ENCODE results near the gene NTRK3. TPM values are rescaled to one million over a fixed set of nuclear protein-coding genes. Genes with fewer than 3 reads are reported as not detected.

Gene NTRK3
- total and polyA plus RNA-seq, 2 of the 8 experiments (the other 6 are each of a cell fraction or from before 2014, with no cell fraction given), result 4.5 to 6.8 TPM

DNA sequence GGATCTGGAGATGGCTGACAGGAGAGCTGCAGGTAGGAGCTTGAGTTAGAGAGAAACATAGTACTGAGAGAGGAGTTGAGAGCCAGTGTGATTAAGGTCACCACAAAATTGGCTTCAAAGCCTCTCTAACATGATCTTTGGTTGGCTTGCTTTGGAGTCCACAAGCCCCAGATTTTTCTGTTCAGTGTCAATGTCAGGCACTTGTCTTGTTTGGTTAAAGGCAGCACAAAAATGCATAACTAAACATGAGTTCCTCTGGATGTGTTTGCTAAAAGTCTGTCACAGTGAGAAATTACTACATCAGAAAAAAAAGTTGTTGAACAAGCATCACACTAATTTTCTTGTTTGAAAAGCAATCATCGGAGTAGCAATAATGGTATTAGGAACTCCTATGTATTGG, 440.5 kb downstream of the NTRK3 start:
- Histone ChIP-seq H4K91ac (replicated peaks; ENCODE audit: insufficient read length, low read length) (no peak overlapping the region), H4K20me1 (replicated peaks in 1 of 2; ENCODE audit: control insufficient read depth in 1 of 2, insufficient read depth in 2 of 2, low read length in 2 of 2) (no peaks in the 10 kb centered on the region), H3K18ac (ENCODE audit: extremely low read depth, low read length) (no peak overlapping the region), H3K27me3 (replicated peaks in 1 of 4; ENCODE audit: control insufficient read depth in 3 of 4, extremely low read depth in 1 of 4, insufficient read depth in 3 of 4, low read length in 3 of 4) (no peaks in the 10 kb centered on the region), H3K27ac (ENCODE audit: low read depth, low read length) (no peak overlapping the region), H3K14ac (ENCODE audit: insufficient read length) (no peak overlapping the region), H3K23ac (ENCODE audit: insufficient read length) (no peak overlapping the region), H2BK12ac (ENCODE audit: low read depth, low read length) (no peak overlapping the region), H3K9me3 (ENCODE audit: insufficient read depth in 2 of 2, low read depth in 1 of 2, low read length in 1 of 2) (no peaks in the 10 kb centered on the region), H4K8ac (ENCODE audit: extremely low read depth, insufficient read depth, low read length) (no peak overlapping the region), H2AK5ac (ENCODE audit: low read depth, low read length) (no peak overlapping the region), H3K4me1 (replicated peaks in 1 of 4; ENCODE audit: control insufficient read depth in 3 of 4, insufficient read depth in 4 of 4, low read length in 3 of 4) (no peaks in the 10 kb centered on the region), H3K36me3 (ENCODE audit: control insufficient read depth in 2 of 4, insufficient read depth in 4 of 4, low read length in 3 of 4) (no peaks in the 10 kb centered on the region), H3K4me2 (ENCODE audit: insufficient read depth in 1 of 2, low read depth in 2 of 2, low read length in 2 of 2) (no peak overlapping the region), H3K56ac (replicated peaks; ENCODE audit: insufficient read length, low read depth, low read length) (no peak overlapping the region), H2AFZ (ENCODE audit: low read length) (no peak overlapping the region), H3K4ac (replicated peaks; ENCODE audit: insufficient read length, low read depth, low read length) (no peak overlapping the region), H2BK15ac (ENCODE audit: low read length) (no peak overlapping the region), H3K9ac (replicated peaks in 1 of 4; ENCODE audit: extremely low read depth in 1 of 4, low read depth in 3 of 4, low read length in 3 of 4) (no peak overlapping the region), H3K4me3 (ENCODE audit: extremely low read depth in 1 of 4, insufficient read depth in 2 of 4, low read depth in 3 of 4, low read length in 4 of 4) (no peak overlapping the region), H2BK120ac (replicated peaks; ENCODE audit: low read depth, low read length) (no peak overlapping the region), H4K5ac (ENCODE audit: insufficient read length, low read depth, low read length) (no peak overlapping the region), H2BK5ac (ENCODE audit: low read depth, low read length) (no peak overlapping the region), H3K23me2 (ENCODE audit: low read depth, low read length) (no peaks in the 10 kb centered on the region), H2BK20ac (ENCODE audit: low read length) (no peak overlapping the region), H3K79me1 (ENCODE audit: low read depth, low read length) (no peaks in the 10 kb centered on the region), H3K79me2 (ENCODE audit: control insufficient read depth in 1 of 2, insufficient read depth in 2 of 2, low read length in 2 of 2) (no peaks in the 10 kb centered on the region)
- ChIA-PET CTCF (ENCODE audit: partially characterized antibody) (interaction anchor here (0.6 to 1.2 kb wide), 2 partner anchors 75 to 166 kb away, joined by 3 read pairs; no protein-coding TSS in a partner anchor), POLR2A (ENCODE audit: partially characterized antibody) (no interaction called here)
- no peak for DNase-seq (ENCODE audit: low read depth in 1 of 2, low spot score in 2 of 2)
- WGBS, 2 experiments (ENCODE audit: extremely low coverage in 1 of 2, insufficient coverage in 1 of 2, insufficient read length in 1 of 2, insufficient replicate concordance in 2 of 2, low coverage in 1 of 2, low lambda C conversion rate in 2 of 2, missing lambda C conversion rate in 1 of 2), result 94% methylated on average over 1 of the region's 1 CpG; no CpG with 5 or more reads in 1 of the 2 experiments
- FAIRE-seq, result no peak
- no peak for TF ChIP-seq FOSL1 (IDR thresholded peaks at IDR 0.05; ENCODE audit: insufficient read depth, low read depth, low read length)
- TF ChIP-seq, protein P1, sequence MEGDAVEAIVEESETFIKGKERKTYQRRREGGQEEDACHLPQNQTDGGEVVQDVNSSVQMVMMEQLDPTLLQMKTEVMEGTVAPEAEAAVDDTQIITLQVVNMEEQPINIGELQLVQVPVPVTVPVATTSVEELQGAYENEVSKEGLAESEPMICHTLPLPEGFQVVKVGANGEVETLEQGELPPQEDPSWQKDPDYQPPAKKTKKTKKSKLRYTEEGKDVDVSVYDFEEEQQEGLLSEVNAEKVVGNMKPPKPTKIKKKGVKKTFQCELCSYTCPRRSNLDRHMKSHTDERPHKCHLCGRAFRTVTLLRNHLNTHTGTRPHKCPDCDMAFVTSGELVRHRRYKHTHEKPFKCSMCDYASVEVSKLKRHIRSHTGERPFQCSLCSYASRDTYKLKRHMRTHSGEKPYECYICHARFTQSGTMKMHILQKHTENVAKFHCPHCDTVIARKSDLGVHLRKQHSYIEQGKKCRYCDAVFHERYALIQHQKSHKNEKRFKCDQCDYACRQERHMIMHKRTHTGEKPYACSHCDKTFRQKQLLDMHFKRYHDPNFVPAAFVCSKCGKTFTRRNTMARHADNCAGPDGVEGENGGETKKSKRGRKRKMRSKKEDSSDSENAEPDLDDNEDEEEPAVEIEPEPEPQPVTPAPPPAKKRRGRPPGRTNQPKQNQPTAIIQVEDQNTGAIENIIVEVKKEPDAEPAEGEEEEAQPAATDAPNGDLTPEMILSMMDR (IDR thresholded peaks at IDR 0.05; ENCODE audit: control extremely low read depth in 1 of 3, insufficient read depth in 1 of 3, low read depth in 1 of 3, low read length in 3 of 3), result no peak
- TF ChIP-seq BCL11A (IDR thresholded peaks at IDR 0.05; ENCODE audit: low read depth in 2 of 2, low read length in 2 of 2), result no peak
- no peak for TF ChIP-seq SUZ12 (IDR thresholded peaks at IDR 0.05; ENCODE audit: low read length)
